HepG2 (cell line): ENCODE results near the gene S100A16. TPM values are rescaled to one million over a fixed set of nuclear protein-coding genes. Genes with fewer than 3 reads are reported as not detected.

Experiments used
- AGO1 ChIP-seq: fragments of 200-400 bp; formaldehyde crosslinking; IDR thresholded peaks from 2 replicates; pipeline ENCODE4 v1.6.1; 2017; ENCODE audit warnings: mild to moderate bottlenecking, low read depth, low read length, moderate library complexity; ENCODE audit not compliant: poor library complexity, severe bottlenecking
- DMAP1 ChIP-seq: IDR thresholded peaks from 2 replicates; pipeline ENCODE4 v1.6.1; 2016
- FOXO1 ChIP-seq: sonication (generic); formaldehyde crosslinking; IDR thresholded peaks from 2 replicates; pipeline ENCODE4 v1.4.0; 2020; ENCODE audit warnings: missing genetic modification reagents
- HDAC2 ChIP-seq: sonication (generic); formaldehyde crosslinking; IDR thresholded peaks from 2 replicates; pipeline ENCODE4 v1.4.0; 2020; ENCODE audit warnings: missing genetic modification reagents
- HNF1A ChIP-seq, 2 experiments: sonication (generic) in 1 of 2; formaldehyde crosslinking in 1 of 2; IDR thresholded peaks; 2 replicates each; pipeline versions ENCODE4 v1.4.0 to v1.6.1; 2016 to 2020; ENCODE audit warnings: borderline replicate concordance in 1 of 2, low read depth in 1 of 2, mild to moderate bottlenecking in 1 of 2, missing genetic modification reagents in 1 of 2
- NFKB2 ChIP-seq: sonication (generic); formaldehyde crosslinking; IDR thresholded peaks from 2 replicates; pipeline ENCODE4 v1.4.0; 2020; ENCODE audit warnings: missing genetic modification reagents, borderline replicate concordance
- RFX5 ChIP-seq: IDR thresholded peaks from 2 replicates; pipeline ENCODE4 v1.6.1; 2011; ENCODE audit warnings: low read depth, low read length, improper control_type of control experiment
- SIX1 ChIP-seq: sonication (generic); formaldehyde crosslinking; IDR thresholded peaks from 2 replicates; pipeline ENCODE4 v1.4.0; 2020; ENCODE audit warnings: missing genetic modification reagents, borderline replicate concordance
- SP2 ChIP-seq: sonication (generic); formaldehyde crosslinking; IDR thresholded peaks from 2 replicates; pipeline ENCODE4 v1.5.1; 2020; ENCODE audit warnings: mild to moderate bottlenecking, missing genetic modification reagents
- SRY ChIP-seq: sonication (generic); formaldehyde crosslinking; IDR thresholded peaks from 2 replicates; pipeline ENCODE4 v1.8.0; 2022; ENCODE audit warnings: mild to moderate bottlenecking, missing genetic modification reagents
- TCF7 ChIP-seq: sonication (generic); IDR thresholded peaks from 2 replicates; pipeline ENCODE4 v1.6.1; 2016; ENCODE audit warnings: antibody characterized with exemption, low read depth
- ZBTB10 ChIP-seq: sonication (generic); formaldehyde crosslinking; IDR thresholded peaks from 2 replicates; pipeline ENCODE4 v1.4.0; 2020; ENCODE audit warnings: missing genetic modification reagents, borderline replicate concordance
- ZNF275 ChIP-seq: sonication (generic); formaldehyde crosslinking; IDR thresholded peaks from 2 replicates; pipeline ENCODE4 v1.8.0; 2022; ENCODE audit warnings: missing genetic modification reagents, mild to moderate bottlenecking, inconsistent platforms, borderline replicate concordance
- ZNF317 ChIP-seq: sonication (generic); formaldehyde crosslinking; IDR thresholded peaks from 2 replicates; pipeline ENCODE4 v1.5.0; 2020; ENCODE audit warnings: mild to moderate bottlenecking, missing genetic modification reagents
- ZNF558 ChIP-seq: sonication (generic); formaldehyde crosslinking; IDR thresholded peaks from 2 replicates; pipeline ENCODE4 v1.9.0; 2022; ENCODE audit warnings: mild to moderate bottlenecking, missing genetic modification reagents, borderline replicate concordance
- polyA plus RNA-seq, 8 experiments: library from polyadenylated mRNA; depleted of rRNA in 3 of 8; stranded (reverse) in 7 of 8; unstranded in 1 of 8; fragments of >200 nt; fragmentation: Illumina TruSeq in 4 of 8; extraction: Trizol in 4 of 8; gene quantifications; 2 replicates each; pipeline versions ENCODE4 v1.2.1 to v1.2.3, GENCODE V29; 2011 to 2016; ENCODE audit warnings: low read depth in 4 of 8, missing spikeins in 1 of 8, mixed read lengths in 1 of 8; ENCODE audit not compliant: insufficient read depth in 1 of 8
- total RNA-seq, 5 experiments: library from RNA; depleted of rRNA; stranded (reverse); fragments of >200 nt; fragmentation: Illumina TruSeq; extraction: Trizol; gene quantifications; 2 replicates each; pipeline ENCODE4 v1.2.3, GENCODE V29; 2016; ENCODE audit warnings: low read depth in 1 of 5

The S100A16 gene
- total and polyA plus RNA-seq, 2 of the 13 experiments (the other 11 are each of a cell fraction or from before 2014, with no cell fraction given) = 46.0 to 195 TPM

GRCh38 chr1:153626904-153627714, 14.2 kb upstream of the S100A16 start, which contains the start of gene S100A13 (continued):
- TF ChIP-seq ZNF558 (CRISPR knock-in tag) (0 out of 2 replicates have a peak, but pooled peaks have one; percentile 50), ZBTB10 (no peak; the same call in 1 of the 2 replicates), FOXO1 (CRISPR knock-in tag) (no peak), TCF7 (no peak), HDAC2 (CRISPR knock-in tag) (no peak), ZNF275 (CRISPR knock-in tag) (no peak), NFKB2 (CRISPR knock-in tag) (no peak), SRY (0 out of 2 replicates have a peak, but pooled peaks have one; percentile 24), RFX5 (no peak), DMAP1 (no peak; the same call in 1 of the 2 replicates), SIX1 (peak; percentile 98), HNF1A (IDR thresholded peaks at IDR 0.05; ENCODE audit: low read depth) (no peak), HNF1A (CRISPR knock-in tag; IDR thresholded peaks at IDR 0.05; ENCODE audit: borderline replicate concordance) (no peak), SP2 (CRISPR knock-in tag) (no peak), AGO1 (no peak), ZNF317 (no peak)
